HEK293 (cell line): ENCODE measurements around the gene DCN.

Experiments
- CTCF ChIA-PET: fragments of 350-600 bp; formaldehyde crosslinking; extraction: SDS; loops from one replicate; lab custom pipeline; 2021; ENCODE audit warnings: antibody characterized with exemption; lab: Yijun Ruan, JAX
- POLR2A ChIA-PET: fragments of 300-600 bp; formaldehyde crosslinking; extraction: SDS; loops from one replicate; lab custom pipeline; 2020; ENCODE audit warnings: antibody characterized with exemption, inconsistent platforms; lab: Yijun Ruan, JAX
- H3K27ac ChIP-seq: fragments of 200-500 bp; sonication (Bioruptor generic); 2 replicates; pipeline ENCODE4 v1.5.1; 2014; ENCODE audit warnings: low read depth, low read length, control low read depth, inconsistent platforms; ENCODE audit errors: extremely low read depth
- H3K36me3 ChIP-seq, 2 experiments: fragments of 200-500 bp in 1 of 2; sonication (Bioruptor generic) in 1 of 2; 1 replicate in 1 of 2; 2 replicates in 1 of 2; pipeline ENCODE4 v1.5.1; 2014 to 2017; ENCODE audit warnings: inconsistent platforms in 2 of 2, low read length in 2 of 2; ENCODE audit not compliant: control insufficient read depth in 2 of 2, insufficient read depth in 1 of 2
- H3K4me1 ChIP-seq: fragments of 200-500 bp; sonication (Bioruptor generic); 2 replicates; pipeline ENCODE4 v1.5.1; 2014; ENCODE audit warnings: mild to moderate bottlenecking, low read length, inconsistent platforms; ENCODE audit not compliant: control insufficient read depth, insufficient read depth
- H3K4me3 ChIP-seq: 2 replicates; pipeline ENCODE4 v1.5.1; 2011; ENCODE audit warnings: low read depth, mild to moderate bottlenecking, control low read depth, low read length, moderate library complexity
- H3K9me3 ChIP-seq: fragments of 200-500 bp; sonication (Bioruptor generic); 2 replicates; pipeline ENCODE4 v1.5.1; 2014; ENCODE audit warnings: low read depth, low read length, inconsistent platforms; ENCODE audit not compliant: control insufficient read depth, insufficient read depth
- GLIS1 ChIP-seq: fragments of 450-650 bp; formaldehyde crosslinking; IDR thresholded peaks from 2 replicates; pipeline ENCODE4 v1.5.1; 2016; ENCODE audit warnings: missing biosample characterization, missing genetic modification characterization
- IKZF3 ChIP-seq: fragments of 450-650 bp; IDR thresholded peaks from 2 replicates; pipeline ENCODE4 v1.5.0; 2018; ENCODE audit warnings: missing biosample characterization, mild to moderate bottlenecking, missing genetic modification characterization, moderate library complexity
- KLF8 ChIP-seq: fragments of 450-650 bp; formaldehyde crosslinking; IDR thresholded peaks from 2 replicates; pipeline ENCODE4 v1.5.1; 2016; ENCODE audit warnings: missing biosample characterization, missing genetic modification characterization
- SALL2 ChIP-seq: fragments of 450-650 bp; formaldehyde crosslinking; IDR thresholded peaks from 2 replicates; pipeline ENCODE4 v1.5.0; 2017; ENCODE audit warnings: missing biosample characterization, mild to moderate bottlenecking, missing genetic modification characterization, borderline replicate concordance
- SP7 ChIP-seq: fragments of 450-650 bp; formaldehyde crosslinking; IDR thresholded peaks from 2 replicates; pipeline ENCODE4 v1.5.1; 2016; ENCODE audit warnings: missing biosample characterization, missing genetic modification characterization
- ZBTB26 ChIP-seq: fragments of 450-650 bp; formaldehyde crosslinking; optimal IDR thresholded peaks from 2 replicates; pipeline ENCODE3; 2016; ENCODE audit warnings: missing biosample characterization, mild to moderate bottlenecking, missing genetic modification characterization
- ZBTB44 ChIP-seq: fragments of 450-650 bp; IDR thresholded peaks from 2 replicates; pipeline ENCODE4 v1.5.1; 2018; ENCODE audit warnings: missing biosample characterization, mild to moderate bottlenecking, missing genetic modification characterization
- ZNF214 ChIP-seq: fragments of 450-650 bp; formaldehyde crosslinking; IDR thresholded peaks from 2 replicates; pipeline ENCODE4 v1.5.1; 2017; ENCODE audit warnings: missing biosample characterization, mild to moderate bottlenecking, missing genetic modification characterization, borderline replicate concordance
- ZNF239 ChIP-seq: fragments of 450-650 bp; formaldehyde crosslinking; IDR thresholded peaks from 2 replicates; pipeline ENCODE4 v1.5.1; 2016; ENCODE audit warnings: missing biosample characterization, missing genetic modification characterization
- ZNF488 ChIP-seq: fragments of 450-650 bp; formaldehyde crosslinking; IDR thresholded peaks from 2 replicates; pipeline ENCODE4 v1.5.1; 2016; ENCODE audit warnings: missing biosample characterization, missing genetic modification characterization
- ZNF544 ChIP-seq: fragments of 450-650 bp; formaldehyde crosslinking; IDR thresholded peaks from 2 replicates; pipeline ENCODE4 v1.5.0; 2017; ENCODE audit warnings: missing biosample characterization, missing genetic modification characterization
- ZNF580 ChIP-seq: fragments of 450-650 bp; formaldehyde crosslinking; IDR thresholded peaks from 2 replicates; pipeline ENCODE4 v1.5.1; 2016; ENCODE audit warnings: missing biosample characterization, missing genetic modification characterization
- ZNF701 ChIP-seq: fragments of 450-650 bp; formaldehyde crosslinking; IDR thresholded peaks from 2 replicates; pipeline ENCODE4 v1.5.1; 2016; ENCODE audit warnings: missing biosample characterization, missing genetic modification characterization
- ZNF777 ChIP-seq: fragments of 450-650 bp; formaldehyde crosslinking; IDR thresholded peaks from 2 replicates; pipeline ENCODE4 v1.5.1; 2017; ENCODE audit warnings: missing biosample characterization, missing genetic modification characterization, borderline replicate concordance
- ZNF792 ChIP-seq: fragments of 450-650 bp; formaldehyde crosslinking; IDR thresholded peaks from 2 replicates; pipeline ENCODE4 v1.5.1; 2016; ENCODE audit warnings: missing biosample characterization, missing genetic modification characterization
- ZSCAN18 ChIP-seq: fragments of 450-650 bp; formaldehyde crosslinking; IDR thresholded peaks from 2 replicates; pipeline ENCODE4 v1.5.1; 2016; ENCODE audit warnings: missing biosample characterization, missing genetic modification characterization
- ZSCAN5A ChIP-seq: fragments of 450-650 bp; formaldehyde crosslinking; IDR thresholded peaks from 2 replicates; pipeline ENCODE4 v1.5.1; 2016; ENCODE audit warnings: missing biosample characterization, missing genetic modification characterization

Gene DCN

GRCh38 chr12:91105807-91106206 is 76.8 kb downstream of the DCN start:
- H3K27ac ChIP-seq: no peak overlapping the region
- ChIA-PET CTCF (interaction anchor here (0.6 kb wide), 1 partner anchor 256 kb away, joined by 4 read pairs; no protein-coding TSS in a partner anchor), POLR2A (no interaction called here)
- no peaks in the 10 kb centered on the region for H3K9me3 ChIP-seq
- H3K4me1 ChIP-seq: no peaks in the 10 kb centered on the region
- H3K36me3 ChIP-seq: no peaks in the 10 kb centered on the region
- TF ChIP-seq ZSCAN18: no peak
- no peak for TF ChIP-seq IKZF3 (tag by site-specific recombination)
- TF ChIP-seq KLF8 (tag by site-specific recombination): no peak
- TF ChIP-seq ZNF544 (tag by site-specific recombination): no peak
- TF ChIP-seq ZBTB26: no peak
- H3K4me3 ChIP-seq: no peak overlapping the region

- no peaks in the 10 kb centered on the region for H3K36me3 ChIP-seq
- no peaks in the 10 kb centered on the region for H3K9me3 ChIP-seq
- CTCF ChIA-PET: no interaction called here
- no peak overlapping the region for H3K27ac ChIP-seq
- TF ChIP-seq ZNF580 (tag by site-specific recombination) (no peak), ZNF792 (tag by site-specific recombination) (no peak), SALL2 (no peak), ZSCAN5A (tag by site-specific recombination) (no peak), ZNF777 (tag by site-specific recombination) (no peak), ZNF239 (tag by site-specific recombination) (no peak), GLIS1 (tag by site-specific recombination) (no peak), ZNF214 (no peak), ZNF701 (no peak), SP7 (tag by site-specific recombination) (no peak), ZNF488 (no peak), ZBTB44 (no peak)
- H3K4me1 ChIP-seq: no peaks in the 10 kb centered on the region
- H3K4me3 ChIP-seq: no peak overlapping the region
- POLR2A ChIA-PET: no interaction called here
These were observed 77.7 kb downstream of the DCN start for GRCh38 chr12:91104812-91105466.
